GM18861 (cell line): Measurements from ENCODE around the gene PCDHA13.
"Not testable (repeated sequence)": the region's sequence is repeated elsewhere in the genome, so short reads cannot be mapped to it uniquely, and the experiment has no call there.

ENCODE experiments used
- ATAC-seq: cut with Tn5 transposase; IDR thresholded peaks from one replicate; pipeline ENCODE4 v1.9.1; 2021; ENCODE audit not compliant: unreplicated experiment

The PCDHA13 gene, protein sequence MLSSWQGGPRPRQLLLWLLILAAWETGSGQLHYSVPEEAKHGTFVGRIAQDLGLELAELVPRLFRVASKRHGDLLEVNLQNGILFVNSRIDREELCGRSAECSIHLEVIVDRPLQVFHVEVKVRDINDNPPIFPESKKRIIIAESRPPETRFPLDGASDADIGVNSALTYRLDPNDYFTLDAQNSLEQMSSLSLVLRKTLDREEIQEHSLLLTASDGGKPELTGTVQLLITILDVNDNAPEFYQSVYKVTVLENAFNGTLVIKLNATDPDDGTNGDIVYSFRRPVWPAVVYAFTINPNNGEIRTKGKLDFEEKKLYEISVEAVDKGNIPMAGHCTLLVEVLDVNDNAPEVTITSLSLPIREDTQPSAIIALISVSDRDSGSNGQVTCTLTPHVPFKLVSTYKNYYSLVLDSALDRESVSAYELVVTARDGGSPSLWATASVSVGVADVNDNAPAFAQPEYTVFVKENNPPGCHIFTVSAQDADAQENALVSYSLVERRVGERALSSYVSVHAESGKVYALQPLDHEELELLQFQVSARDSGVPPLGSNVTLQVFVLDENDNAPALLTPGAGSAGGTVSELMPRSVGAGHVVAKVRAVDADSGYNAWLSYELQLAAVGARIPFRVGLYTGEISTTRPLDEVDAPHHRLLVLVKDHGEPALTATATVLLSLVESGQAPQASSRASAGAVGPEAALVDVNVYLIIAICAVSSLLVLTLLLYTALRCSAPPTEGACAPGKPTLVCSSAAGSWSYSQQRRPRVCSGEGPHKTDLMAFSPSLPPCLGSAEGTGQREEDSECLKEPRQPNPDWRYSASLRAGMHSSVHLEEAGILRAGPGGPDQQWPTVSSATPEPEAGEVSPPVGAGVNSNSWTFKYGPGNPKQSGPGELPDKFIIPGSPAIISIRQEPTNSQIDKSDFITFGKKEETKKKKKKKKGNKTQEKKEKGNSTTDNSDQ

DNA sequence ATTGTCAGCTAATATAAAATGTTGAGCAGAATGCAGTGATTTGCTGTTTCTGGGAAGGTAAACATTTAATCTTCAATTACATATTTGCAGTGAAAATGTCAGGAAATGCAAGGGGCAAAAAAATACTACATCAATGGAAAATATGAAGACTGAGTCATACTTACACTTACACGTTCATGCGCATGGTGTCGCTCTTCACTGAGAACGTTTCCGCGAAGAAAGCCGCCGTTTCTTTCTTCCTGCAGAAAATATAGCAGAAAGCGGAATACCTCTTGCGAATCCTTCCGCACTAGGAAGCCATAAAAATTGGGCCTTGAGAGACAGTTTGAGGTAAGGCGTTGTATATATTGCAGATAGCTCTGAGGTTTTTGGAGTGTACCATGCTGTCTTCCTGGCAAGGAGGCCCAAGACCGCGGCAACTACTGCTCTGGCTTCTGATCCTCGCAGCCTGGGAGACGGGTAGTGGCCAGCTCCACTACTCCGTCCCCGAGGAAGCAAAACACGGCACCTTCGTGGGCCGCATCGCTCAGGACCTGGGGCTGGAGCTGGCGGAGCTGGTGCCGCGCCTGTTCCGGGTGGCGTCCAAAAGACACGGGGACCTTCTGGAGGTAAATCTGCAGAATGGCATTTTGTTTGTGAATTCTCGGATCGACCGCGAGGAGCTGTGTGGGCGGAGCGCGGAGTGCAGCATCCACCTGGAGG, at the start of gene PCDHA13:
Gene PCDHA13 (plus strand): TSS at position 236 of the 702 bp plus-strand sequence. CDS start 145 bp downstream, at position 381.
- ATAC-seq = no peak

DNA sequence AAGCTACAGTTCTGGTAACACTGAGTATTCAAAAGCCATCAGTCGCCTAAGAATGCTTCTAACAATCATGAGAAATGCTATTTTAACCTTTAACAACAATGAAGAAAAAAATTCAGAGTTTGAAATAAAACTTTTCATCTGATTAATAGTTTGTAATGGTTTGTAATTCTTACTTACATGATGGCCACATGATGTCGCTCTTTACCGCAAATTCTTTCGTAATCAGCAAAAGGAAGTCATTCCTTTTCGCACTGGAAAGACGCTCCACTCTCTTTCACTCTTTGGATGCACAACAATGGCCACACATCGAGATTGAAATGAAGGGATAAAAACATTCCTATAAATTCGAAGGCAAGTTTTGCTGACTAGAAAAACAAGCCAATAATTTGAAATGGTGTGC, 47.9 kb upstream of the PCDHA13 start, which contains the start of gene PCDHA7:
Gene PCDHA7 (plus strand): TSS at position 277 of the 400 bp plus-strand sequence. CDS start 115 bp downstream, at position 392.
- no peak for ATAC-seq

DNA sequence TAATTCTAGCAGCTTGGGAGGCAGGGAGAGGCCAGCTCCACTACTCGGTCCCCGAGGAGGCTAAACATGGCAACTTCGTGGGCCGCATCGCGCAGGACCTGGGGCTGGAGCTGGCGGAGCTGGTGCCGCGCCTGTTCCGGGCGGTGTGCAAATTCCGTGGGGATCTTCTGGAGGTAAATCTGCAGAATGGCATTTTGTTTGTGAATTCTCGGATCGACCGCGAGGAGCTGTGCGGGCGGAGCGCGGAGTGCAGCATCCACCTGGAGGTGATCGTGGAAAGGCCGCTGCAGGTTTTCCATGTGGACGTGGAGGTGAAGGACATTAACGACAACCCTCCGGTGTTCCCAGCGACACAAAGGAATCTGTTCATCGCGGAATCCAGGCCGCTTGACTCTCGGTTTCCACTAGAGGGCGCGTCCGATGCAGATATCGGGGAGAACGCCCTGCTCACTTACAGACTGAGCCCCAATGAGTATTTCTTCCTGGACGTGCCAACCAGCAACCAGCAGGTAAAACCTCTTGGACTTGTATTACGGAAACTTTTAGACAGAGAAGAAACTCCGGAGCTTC, 47.4 kb upstream of the PCDHA13 start:
- not testable (repeated sequence) for ATAC-seq

DNA sequence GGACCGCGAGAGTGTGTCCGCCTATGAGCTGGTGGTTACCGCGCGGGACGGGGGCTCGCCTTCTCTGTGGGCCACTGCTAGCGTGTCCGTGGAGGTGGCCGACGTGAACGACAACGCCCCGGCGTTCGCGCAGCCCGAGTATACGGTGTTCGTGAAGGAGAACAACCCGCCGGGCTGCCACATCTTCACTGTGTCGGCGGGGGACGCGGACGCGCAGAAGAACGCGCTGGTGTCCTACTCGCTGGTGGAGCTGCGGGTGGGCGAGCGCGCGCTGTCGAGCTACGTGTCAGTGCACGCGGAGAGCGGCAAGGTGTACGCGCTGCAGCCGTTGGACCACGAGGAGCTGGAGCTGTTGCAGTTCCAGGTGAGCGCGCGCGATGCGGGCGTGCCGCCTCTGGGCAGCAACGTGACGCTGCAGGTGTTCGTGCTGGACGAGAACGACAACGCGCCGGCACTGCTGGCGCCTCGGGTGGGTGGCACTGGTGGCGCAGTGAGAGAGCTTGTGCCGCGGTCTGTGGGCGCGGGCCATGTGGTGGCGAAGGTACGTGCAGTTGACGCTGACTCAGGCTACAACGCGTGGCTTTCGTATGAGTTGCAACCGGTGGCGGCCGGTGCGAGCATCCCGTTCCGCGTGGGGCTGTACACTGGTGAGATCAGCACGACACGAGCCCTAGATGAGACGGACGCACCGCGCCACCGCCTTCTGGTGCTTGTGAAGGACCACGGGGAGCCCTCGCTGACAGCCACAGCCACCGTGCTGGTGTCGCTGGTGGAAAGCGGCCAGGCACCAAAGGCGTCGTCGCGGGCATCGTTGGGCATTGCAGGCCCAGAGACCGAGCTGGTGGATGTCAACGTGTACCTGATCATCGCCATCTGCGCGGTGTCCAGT, 46.1 kb upstream of the PCDHA13 start:
- ATAC-seq = no peak

DNA sequence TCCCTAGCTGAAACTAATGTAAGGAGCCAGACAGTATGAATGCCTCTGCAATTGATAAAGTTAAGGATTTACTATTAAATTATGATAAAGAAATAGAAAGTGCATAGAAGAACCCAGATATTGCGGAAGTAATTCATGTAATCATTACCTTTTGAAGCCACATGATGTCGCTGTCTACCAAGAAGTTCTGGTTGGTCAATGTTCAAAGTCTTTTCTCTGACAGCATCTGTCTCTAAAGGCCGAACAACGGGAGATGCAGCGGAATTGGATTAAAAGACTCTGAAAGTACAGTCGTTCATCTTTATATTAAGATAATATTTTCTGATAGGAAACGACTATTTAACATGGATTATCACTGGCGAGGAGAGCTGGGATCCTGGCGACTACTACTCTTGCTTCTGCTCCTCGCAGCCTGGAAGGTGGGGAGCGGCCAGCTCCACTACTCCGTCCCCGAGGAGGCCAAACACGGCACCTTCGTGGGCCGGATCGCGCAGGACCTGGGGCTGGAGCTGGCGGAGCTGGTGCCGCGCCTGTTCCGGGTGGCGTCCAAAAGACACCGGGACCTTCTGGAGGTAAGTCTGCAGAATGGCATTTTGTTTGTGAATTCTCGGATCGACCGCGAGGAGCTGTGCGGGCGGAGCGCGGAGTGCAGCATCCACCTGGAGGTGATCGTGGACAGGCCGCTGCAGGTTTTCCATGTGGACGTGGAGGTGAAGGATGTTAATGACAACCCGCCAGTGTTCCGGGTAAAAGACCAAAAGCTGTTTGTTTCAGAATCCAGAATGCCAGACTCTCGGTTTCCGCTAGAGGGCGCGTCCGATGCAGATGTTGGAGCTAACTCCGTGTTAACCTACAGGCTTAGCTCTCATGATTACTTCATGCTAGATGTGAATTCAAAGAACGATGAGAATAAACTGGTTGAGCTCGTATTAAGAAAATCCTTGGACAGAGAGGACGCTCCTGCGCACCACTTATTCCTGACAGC, 40.7 kb upstream of the PCDHA13 start, which contains the start of gene PCDHA8:
Gene PCDHA8 (plus strand): TSS at position 210 of the 985 bp plus-strand sequence. CDS start 135 bp downstream, at position 345.
- no peak for ATAC-seq

DNA sequence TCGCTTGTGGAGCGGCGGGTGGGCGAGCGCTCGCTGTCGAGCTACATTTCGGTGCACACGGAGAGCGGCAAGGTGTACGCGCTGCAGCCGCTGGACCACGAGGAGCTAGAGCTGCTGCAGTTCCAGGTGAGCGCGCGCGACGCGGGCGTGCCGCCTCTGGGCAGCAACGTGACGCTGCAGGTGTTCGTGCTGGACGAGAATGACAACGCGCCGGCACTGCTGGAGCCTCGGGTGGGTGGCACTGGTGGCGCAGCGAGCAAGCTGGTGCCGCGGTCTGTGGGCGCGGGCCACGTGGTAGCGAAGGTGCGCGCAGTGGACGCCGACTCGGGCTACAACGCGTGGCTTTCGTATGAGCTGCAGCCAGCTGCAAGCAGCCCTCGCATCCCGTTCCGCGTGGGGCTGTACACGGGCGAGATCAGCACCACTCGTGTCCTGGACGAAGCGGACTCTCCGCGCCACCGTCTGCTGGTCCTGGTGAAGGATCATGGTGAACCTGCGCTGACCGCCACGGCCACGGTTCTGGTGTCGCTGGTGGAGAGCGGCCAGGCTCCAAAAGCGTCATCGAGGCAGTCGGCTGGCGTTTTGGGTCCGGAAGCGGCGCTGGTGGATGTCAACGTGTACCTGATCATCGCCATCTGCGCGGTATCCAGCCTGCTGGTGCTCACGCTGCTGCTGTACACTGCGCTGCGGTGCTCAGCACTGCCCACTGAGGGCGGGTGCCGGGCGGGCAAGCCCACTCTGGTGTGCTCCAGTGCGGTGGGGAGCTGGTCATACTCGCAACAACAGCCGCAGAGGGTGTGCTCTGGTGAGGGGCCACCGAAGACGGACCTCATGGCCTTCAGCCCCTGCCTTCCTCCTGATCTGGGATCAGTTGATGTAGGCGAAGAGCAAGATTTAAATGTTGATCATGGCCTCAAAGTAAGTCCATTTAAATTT, 38.9 kb upstream of the PCDHA13 start:
- no peak for ATAC-seq

DNA sequence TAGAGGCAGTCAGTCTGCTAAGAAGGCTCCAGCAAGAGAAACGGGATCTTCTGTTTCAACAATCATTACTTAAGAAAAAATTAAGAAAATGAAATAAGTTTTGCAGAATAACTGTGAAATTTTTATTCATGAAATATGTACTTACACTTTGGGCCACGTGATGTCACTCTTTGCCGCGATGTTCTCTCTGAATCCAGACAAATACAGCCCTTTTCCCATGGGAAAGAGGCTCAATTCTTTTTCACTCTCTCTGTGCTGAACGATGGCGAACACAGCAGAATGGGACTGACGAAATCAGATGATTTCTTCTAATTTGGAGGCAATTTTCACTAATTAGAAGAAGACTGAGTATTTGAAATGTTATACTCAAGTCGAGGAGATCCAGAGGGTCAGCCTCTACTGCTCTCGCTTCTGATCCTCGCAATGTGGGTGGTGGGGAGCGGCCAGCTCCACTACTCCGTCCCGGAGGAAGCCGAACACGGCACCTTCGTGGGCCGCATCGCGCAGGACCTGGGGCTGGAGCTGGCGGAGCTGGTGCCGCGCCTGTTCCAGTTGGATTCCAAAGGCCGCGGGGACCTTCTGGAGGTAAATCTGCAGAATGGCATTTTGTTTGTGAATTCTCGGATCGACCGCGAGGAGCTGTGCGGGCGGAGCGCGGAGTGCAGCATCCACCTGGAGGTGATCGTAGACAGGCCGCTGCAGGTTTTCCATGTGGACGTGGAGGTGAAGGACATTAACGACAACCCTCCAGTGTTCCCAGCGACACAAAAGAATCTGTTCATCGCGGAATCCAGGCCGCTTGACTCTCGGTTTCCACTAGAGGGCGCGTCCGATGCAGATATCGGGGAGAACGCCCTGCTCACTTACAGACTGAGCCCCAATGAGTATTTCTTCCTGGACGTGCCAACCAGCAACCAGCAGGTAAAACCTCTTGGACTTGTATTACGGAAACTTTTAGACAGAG, 33.5 kb upstream of the PCDHA13 start, which contains the start of gene PCDHA9:
Gene PCDHA9 (plus strand): TSS at position 244 of the 964 bp plus-strand sequence. CDS start 114 bp downstream, at position 358.
- ATAC-seq = not testable (repeated sequence)

DNA sequence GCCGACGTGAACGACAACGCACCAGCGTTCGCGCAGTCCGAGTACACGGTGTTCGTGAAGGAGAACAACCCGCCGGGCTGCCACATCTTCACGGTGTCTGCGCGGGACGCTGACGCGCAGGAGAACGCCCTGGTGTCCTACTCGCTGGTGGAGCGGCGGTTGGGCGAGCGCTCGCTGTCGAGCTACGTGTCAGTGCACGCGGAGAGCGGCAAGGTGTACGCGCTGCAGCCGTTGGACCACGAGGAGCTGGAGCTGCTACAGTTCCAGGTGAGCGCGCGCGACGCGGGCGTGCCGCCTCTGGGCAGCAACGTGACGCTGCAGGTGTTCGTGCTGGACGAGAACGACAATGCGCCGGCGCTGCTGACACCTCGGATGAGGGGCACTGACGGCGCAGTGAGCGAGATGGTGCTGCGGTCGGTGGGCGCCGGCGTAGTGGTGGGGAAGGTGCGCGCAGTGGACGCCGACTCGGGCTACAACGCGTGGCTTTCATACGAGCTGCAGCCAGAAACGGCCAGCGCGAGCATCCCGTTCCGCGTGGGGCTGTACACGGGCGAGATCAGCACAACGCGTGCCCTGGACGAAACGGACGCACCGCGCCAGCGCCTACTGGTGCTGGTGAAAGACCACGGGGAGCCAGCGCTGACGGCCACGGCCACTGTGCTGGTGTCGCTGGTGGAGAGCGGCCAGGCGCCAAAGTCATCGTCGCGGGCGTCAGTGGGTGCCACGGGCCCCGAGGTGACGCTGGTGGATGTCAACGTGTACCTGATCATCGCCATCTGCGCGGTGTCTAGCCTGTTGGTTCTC, 31.9 kb upstream of the PCDHA13 start:
- not testable (repeated sequence) for ATAC-seq

DNA sequence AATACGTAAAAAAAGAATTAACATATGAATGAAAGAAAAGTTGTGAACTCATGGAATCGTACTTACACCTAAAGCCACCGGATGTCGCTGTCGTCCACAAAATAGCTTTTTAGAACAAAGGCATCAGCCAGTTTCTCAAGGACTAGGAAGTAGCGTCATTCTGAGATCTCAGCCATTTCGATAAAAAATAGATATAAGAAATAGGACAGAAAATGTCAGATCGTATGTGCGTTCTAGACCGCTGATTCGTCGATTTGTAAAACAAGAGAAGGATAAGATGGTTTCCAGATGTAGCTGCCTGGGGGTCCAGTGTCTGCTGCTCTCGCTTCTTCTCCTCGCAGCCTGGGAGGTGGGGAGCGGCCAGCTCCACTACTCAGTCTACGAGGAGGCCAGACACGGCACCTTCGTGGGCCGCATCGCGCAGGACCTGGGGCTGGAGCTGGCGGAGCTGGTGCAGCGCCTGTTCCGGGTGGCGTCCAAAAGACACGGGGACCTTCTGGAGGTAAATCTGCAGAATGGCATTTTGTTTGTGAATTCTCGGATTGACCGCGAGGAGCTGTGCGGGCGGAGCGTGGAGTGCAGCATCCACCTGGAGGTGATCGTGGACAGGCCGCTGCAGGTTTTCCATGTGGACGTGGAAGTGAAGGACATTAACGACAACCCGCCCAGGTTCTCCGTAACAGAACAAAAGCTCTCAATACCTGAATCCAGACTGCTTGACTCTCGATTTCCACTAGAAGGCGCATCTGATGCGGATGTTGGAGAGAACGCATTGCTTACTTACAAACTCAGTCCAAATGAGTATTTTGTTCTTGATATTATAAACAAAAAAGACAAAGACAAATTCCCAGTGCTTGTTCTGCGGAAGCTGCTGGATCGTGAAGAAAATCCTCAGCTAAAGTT, 25.9 kb upstream of the PCDHA13 start, which contains the start of gene PCDHA10:
Gene PCDHA10 (plus strand): TSS at position 126 of the 903 bp plus-strand sequence. CDS start 152 bp downstream, at position 278.
- no peak for ATAC-seq

DNA sequence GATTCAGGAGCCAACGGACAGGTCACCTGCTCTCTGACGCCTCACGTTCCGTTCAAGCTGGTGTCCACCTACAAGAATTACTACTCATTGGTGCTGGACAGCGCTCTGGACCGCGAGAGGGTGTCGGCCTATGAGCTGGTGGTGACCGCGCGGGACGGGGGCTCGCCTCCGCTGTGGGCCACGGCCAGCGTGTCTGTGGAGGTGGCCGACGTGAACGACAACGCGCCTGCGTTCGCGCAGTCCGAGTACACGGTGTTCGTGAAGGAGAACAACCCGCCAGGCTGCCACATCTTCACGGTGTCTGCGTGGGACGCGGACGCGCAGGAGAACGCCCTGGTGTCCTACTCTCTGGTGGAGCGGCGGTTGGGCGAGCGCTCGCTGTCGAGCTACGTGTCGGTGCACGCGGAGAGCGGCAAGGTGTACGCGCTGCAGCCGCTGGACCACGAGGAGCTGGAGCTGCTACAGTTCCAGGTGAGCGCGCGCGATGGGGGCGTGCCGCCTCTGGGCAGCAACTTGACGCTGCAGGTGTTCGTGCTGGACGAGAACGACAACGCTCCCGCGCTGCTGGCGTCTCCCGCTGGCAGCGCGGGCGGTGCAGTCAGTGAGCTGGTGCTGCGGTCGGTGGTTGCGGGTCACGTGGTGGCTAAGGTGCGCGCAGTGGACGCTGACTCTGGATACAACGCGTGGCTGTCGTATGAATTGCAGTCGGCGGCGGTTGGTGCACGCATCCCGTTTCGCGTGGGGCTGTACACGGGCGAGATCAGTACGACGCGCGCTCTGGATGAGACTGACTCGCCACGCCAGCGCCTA, 24.5 kb upstream of the PCDHA13 start:
- no peak for ATAC-seq

DNA sequence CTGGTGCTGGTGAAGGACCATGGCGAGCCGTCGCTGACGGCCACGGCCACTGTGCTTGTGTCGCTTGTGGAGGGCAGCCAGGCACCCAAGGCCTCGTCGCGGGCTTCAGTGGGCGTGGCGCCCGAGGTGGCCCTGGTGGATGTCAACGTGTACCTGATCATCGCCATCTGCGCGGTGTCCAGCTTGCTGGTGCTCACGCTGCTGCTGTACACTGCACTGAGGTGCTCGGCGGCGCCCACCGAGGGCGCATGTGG, 24.0 kb upstream of the PCDHA13 start:
- ATAC-seq = no peak

DNA sequence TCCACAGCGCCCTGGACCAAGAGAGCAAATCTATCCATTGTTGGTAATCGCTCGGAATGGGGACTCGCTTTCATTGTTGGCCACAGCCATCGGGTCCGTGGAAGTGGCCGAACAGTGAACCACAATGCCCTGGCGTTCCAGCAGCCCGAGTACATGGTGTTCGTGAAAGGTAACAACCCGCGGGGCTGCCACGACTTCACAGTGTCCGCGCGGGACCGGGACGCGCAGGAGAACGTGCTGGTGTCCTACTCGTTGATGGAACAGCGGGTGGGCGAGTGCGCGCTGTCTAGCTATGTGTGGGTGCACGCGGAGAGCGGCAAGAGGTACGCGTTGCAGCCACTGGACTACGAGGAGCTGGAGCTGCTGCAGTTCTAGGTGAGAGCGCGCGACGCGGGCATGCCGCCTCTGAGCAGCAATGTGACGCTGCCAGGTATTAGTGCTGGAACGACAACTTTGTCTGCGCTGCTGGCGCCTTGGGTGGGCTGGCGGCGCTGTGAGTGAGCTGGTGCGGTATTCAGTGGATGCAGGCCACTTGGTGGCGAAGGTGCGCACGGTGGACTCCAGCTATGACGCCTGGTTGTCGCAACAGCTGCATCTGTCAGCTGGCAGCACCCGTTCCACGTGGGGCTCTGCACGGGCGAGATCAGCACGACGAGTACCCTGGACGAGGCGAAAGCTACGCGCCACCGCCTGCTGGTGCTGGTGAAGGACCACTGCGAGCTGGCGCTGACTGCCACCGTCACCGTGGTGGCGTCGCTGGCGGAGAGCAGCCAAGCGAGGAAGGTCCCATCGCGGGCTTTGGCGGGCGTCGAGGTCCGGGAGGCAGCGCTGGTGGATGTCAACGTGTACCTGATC, 19.3 kb upstream of the PCDHA13 start:
- ATAC-seq = no peak
